Measurements from ENCODE around the gene PSEN2.
"Not testable (repeated sequence)": the region's sequence is repeated elsewhere in the genome, so short reads cannot be mapped to it uniquely, and the experiment has no call there.

Gene PSEN2

DNA sequence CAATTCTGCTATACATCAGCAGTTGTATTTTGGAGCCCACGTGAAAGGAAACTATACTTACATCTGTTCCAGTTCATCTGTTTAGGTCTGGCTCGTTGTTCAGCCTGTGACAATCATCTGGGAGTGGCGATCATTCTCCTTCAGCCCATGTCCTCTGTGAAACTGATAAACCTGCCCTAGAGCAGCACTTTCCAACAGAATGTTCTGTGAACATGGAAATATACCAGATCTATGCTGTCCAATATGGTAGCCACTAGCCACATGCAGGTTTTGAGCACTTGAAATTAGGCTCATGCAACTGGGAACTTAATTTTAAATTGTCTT, 45.2 kb downstream of the PSEN2 start:
- in situ Hi-C loops (cut with HindIII; ENCODE audit: low pct_ligation_motif_present, low sequenced_read_pairs): no loop called here
- no peak for DNase-seq
- no peak overlapping the region for H3K4me3 ChIP-seq (ENCODE audit: low read depth, low read length)
- no peaks in the 10 kb centered on the region for H3K27me3 ChIP-seq (replicated peaks)
- TF ChIP-seq, protein P1, sequence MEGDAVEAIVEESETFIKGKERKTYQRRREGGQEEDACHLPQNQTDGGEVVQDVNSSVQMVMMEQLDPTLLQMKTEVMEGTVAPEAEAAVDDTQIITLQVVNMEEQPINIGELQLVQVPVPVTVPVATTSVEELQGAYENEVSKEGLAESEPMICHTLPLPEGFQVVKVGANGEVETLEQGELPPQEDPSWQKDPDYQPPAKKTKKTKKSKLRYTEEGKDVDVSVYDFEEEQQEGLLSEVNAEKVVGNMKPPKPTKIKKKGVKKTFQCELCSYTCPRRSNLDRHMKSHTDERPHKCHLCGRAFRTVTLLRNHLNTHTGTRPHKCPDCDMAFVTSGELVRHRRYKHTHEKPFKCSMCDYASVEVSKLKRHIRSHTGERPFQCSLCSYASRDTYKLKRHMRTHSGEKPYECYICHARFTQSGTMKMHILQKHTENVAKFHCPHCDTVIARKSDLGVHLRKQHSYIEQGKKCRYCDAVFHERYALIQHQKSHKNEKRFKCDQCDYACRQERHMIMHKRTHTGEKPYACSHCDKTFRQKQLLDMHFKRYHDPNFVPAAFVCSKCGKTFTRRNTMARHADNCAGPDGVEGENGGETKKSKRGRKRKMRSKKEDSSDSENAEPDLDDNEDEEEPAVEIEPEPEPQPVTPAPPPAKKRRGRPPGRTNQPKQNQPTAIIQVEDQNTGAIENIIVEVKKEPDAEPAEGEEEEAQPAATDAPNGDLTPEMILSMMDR (IDR thresholded peaks at IDR 0.05; ENCODE audit: low read depth, low read length, missing control alignments): no peak
- no peaks in the 10 kb centered on the region for H3K36me3 ChIP-seq (replicated peaks)
- H3K27ac ChIP-seq: no peak overlapping the region

DNA sequence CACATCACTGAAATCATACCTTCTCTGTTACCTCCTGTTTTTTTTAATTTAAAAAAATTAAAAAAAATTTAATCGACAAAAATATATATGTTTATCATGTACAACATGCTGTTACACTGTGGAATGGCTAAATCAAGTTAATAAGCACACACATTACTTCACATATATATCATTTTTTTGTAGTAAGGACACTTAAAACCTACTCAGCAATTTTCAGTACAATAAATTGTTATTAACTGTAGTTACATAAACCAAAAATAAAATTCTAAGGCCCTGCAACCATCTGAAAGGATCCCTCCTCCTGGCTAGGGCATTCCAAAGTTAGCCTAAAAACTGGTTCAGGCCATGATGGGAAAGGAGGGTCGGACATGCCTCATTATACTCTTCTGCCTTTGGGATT, 46.1 kb downstream of the PSEN2 start:
- H3K27ac ChIP-seq: no peak overlapping the region
- TF ChIP-seq, protein P1 (IDR thresholded peaks at IDR 0.05; ENCODE audit: low read depth, low read length, missing control alignments): no peak

DNA sequence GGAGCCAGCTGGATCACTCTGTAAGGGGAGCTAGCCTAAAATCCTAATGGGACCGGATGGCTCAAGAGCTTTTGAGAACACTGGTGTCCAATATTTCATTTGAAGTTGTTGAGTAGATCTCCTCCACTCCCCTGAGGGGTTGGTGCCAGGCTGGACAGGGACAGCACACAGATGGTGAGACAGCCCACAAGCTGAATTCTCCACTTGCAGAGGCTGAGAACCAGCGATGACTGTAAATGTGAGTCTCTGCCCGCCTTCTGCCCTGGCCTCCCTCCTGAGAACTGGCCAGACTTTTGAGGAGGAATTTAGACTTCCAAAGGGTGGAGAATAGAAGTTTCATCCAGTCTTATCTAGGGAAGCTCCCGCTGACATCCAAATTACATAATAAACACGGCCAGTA, 49.2 kb downstream of the PSEN2 start:
- in situ Hi-C loops (cut with HindIII; ENCODE audit: low pct_ligation_motif_present, low sequenced_read_pairs): no loop called here
- Histone ChIP-seq H3K4me3 (ENCODE audit: low read depth, low read length) (no peak overlapping the region), H3K27me3 (replicated peaks) (no peaks in the 10 kb centered on the region), H3K27ac (no peak overlapping the region), H3K36me3 (replicated peaks) (no peaks in the 10 kb centered on the region)
- TF ChIP-seq, protein P1 (IDR thresholded peaks at IDR 0.05; ENCODE audit: low read depth, low read length, missing control alignments): no peak
- no peak for DNase-seq

More for the DNA sequence above, 46.1 kb downstream of the PSEN2 start:
- H3K4me3 ChIP-seq (ENCODE audit: low read depth, low read length): no peak overlapping the region
- no peaks in the 10 kb centered on the region for H3K36me3 ChIP-seq (replicated peaks)
- no peak for DNase-seq
- no peaks in the 10 kb centered on the region for H3K27me3 ChIP-seq (replicated peaks)
- in situ Hi-C loops (cut with HindIII; ENCODE audit: low pct_ligation_motif_present, low sequenced_read_pairs): no loop called here

DNA sequence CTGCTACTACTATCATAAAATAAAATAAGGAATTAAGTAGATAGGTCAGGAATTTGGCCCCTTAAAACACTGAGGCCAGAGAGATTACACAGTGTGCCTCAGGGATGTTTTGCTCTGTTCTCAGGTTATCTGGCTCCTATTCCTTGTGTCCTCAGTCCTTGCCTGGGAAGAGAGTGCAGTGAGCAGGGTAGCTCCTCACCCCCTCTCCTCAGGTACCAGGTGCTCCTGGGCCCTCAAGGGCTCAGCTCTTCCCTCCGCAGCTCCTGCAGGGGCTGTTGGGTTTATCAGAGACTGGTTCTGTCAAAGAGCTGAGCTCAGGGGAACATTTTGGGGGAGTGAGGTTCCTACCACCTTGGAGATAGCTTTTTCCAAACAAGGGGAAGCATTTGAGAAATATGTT, 49.6 kb downstream of the PSEN2 start:
- in situ Hi-C loops (cut with HindIII; ENCODE audit: low pct_ligation_motif_present, low sequenced_read_pairs): no loop called here
- no peak for DNase-seq
- no peak overlapping the region for H3K27ac ChIP-seq
- no peaks in the 10 kb centered on the region for H3K27me3 ChIP-seq (replicated peaks)
- no peaks in the 10 kb centered on the region for H3K36me3 ChIP-seq (replicated peaks)
- TF ChIP-seq, protein P1 (IDR thresholded peaks at IDR 0.05; ENCODE audit: low read depth, low read length, missing control alignments): no peak
- H3K4me3 ChIP-seq (ENCODE audit: low read depth, low read length): no peak overlapping the region

DNA sequence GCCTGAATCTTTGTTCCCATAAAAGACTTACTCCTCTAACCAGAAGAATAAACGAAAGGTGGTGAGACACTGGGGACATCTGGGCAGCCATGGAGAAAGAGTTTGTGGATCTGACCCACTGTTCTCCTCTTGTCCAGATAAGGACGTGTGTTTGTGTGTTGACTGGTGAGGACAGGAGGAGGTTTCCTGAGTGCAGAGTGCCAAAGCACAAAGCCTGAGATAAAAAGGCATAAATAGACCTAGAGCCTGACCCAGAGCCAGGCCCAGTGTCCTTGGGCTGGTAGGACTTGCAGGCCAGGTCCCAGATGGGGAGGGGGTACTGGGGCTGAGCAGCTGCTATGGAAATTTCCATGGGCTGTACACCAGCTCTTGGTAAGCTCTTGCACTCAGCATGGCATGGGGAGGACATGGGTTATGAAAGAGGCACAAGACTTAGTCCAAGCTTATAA, 50.1 kb downstream of the PSEN2 start:
- TF ChIP-seq, protein P1 (IDR thresholded peaks at IDR 0.05; ENCODE audit: low read depth, low read length, missing control alignments): no peak
- no peaks in the 10 kb centered on the region for H3K36me3 ChIP-seq (replicated peaks)
- H3K27me3 ChIP-seq (replicated peaks): no peaks in the 10 kb centered on the region
- no peak for DNase-seq
- H3K4me3 ChIP-seq (ENCODE audit: low read depth, low read length): no peak overlapping the region
- in situ Hi-C loops (cut with HindIII; ENCODE audit: low pct_ligation_motif_present, low sequenced_read_pairs): no loop called here
- H3K27ac ChIP-seq: no peak overlapping the region

DNA sequence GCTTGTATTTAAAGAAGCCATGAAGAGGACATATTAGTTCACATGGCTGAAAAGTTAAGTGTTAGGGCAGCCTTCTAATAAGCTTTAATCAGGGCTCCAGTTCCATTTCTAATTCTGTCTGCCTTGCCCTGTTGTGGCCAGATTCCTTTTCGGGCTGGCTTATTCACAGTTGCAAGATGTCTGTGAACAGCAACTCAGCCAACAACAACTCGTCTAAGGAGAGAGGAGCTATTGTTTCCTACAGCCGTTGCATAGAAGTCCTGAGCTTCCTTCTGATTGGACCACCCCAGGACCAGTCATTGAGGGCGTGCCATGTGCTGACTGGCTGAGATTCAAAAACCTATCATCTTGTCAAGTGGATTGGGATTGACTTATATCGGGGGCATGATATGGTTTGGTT, 51.1 kb downstream of the PSEN2 start:
- in situ Hi-C loops (cut with HindIII; ENCODE audit: low pct_ligation_motif_present, low sequenced_read_pairs): no loop called here
- DNase-seq: no peak
- Histone ChIP-seq H3K36me3 (replicated peaks) (no peaks in the 10 kb centered on the region), H3K27ac (no peak overlapping the region), H3K27me3 (replicated peaks) (no peaks in the 10 kb centered on the region), H3K4me3 (ENCODE audit: low read depth, low read length) (no peak overlapping the region)
- TF ChIP-seq, protein P1 (IDR thresholded peaks at IDR 0.05; ENCODE audit: low read depth, low read length, missing control alignments): no peak

DNA sequence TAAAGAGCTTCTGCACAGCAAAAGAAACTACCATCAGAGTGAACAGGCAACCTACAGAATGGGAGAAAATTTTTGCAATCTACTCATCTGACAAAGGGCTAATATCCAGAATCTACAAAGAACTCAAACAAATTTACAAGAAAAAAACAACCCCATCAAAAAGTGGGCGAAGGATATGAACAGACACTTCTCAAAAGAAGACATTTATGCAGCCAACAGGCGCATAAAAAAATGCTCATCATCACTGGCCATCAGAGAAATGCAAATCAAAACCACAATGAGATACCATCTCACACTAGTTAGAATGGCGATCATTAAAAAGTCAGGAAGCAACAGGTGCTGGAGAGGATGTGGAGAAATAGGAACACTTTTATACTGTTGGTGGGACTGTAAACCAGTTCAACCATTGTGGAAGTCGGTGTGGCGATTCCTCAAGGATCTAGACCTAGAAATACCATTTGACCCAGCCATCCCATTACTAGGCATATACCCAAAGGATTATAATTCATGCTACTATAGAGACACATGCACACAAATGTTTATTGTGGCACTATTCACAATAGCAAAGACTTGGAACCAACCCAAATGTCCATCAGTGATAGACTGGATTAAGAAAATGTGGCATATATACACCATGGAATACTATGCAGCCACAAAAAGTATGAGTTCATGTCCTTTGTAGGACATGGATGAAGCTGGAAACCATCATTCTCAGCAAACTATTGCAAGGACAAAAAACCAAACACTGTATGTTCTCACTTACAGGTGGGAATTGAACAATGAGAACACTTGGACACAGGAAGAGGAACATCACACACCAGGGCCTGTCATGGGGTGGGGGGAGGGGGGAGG, 59.1 kb downstream of the PSEN2 start:
- DNase-seq; H3K36me3 ChIP-seq (replicated peaks); in situ Hi-C loops (cut with HindIII; ENCODE audit: low pct_ligation_motif_present, low sequenced_read_pairs); H3K27ac ChIP-seq; H3K27me3 ChIP-seq (replicated peaks); H3K4me3 ChIP-seq (ENCODE audit: low read depth, low read length): not testable (repeated sequence)

Measured in brain microvascular endothelial cell (primary cell).